ENCODE results near the gene RPP25L. TPM values are rescaled to one million over a fixed set of nuclear protein-coding genes. Genes with fewer than 3 reads are reported as not detected.

Gene RPP25L
- polyA plus RNA-seq, 1 of the 3 experiments (the other 2 are of a cell fraction) = 47.6 TPM

- H4K20me1 ChIP-seq (ENCODE audit: insufficient read depth) = no peaks in the 10 kb centered on the region
- ChIA-PET CTCF (interaction anchor here (0.9 to 14.1 kb wide), 4 partner anchors 12 to 61 kb away, joined by 3 to 152 read pairs (median 12); partner anchors contain the start of gene SIGMAR1), POLR2A (interaction anchor here (1.2 kb wide), 1 partner anchor 13 kb away, joined by 3 read pairs; no protein-coding TSS in a partner anchor)
- H3K27ac ChIP-seq (ENCODE audit: low read depth in 2 of 2, low read length in 1 of 2) = peak overlapping the region; percentile 67 to 96
- no peak for DNase-seq
- H3K4me2 ChIP-seq = peak overlapping the region; percentile 76
- no peak overlapping the region for H3K9ac ChIP-seq
- TF ChIP-seq SIN3A (IDR thresholded peaks at IDR 0.05; ENCODE audit: borderline replicate concordance, low read depth, low read length) = no peak
- no peak for TF ChIP-seq EP300 (IDR thresholded peaks at IDR 0.05; ENCODE audit: borderline replicate concordance in 1 of 2, low read depth in 1 of 2, low read length in 1 of 2)
- no peak for TF ChIP-seq YY1 (IDR thresholded peaks at IDR 0.05; ENCODE audit: low read depth)
- TF ChIP-seq CHD2 (IDR thresholded peaks at IDR 0.05; ENCODE audit: low read length, partially characterized antibody) = no peak
- TF ChIP-seq MXI1 (IDR thresholded peaks at IDR 0.05; ENCODE audit: low read depth, low read length) = no peak
- no peak for TF ChIP-seq REST (IDR thresholded peaks at IDR 0.05; ENCODE audit: low read depth, low read length)
- TF ChIP-seq FOSL2 (IDR thresholded peaks at IDR 0.05; ENCODE audit: borderline replicate concordance, low read depth) = no peak
- no peak for TF ChIP-seq TAF1 (IDR thresholded peaks at IDR 0.05; ENCODE audit: borderline replicate concordance, low read depth, low read length)
- no peak for TF ChIP-seq TCF12 (IDR thresholded peaks at IDR 0.05)
- no peak for TF ChIP-seq RXRA (IDR thresholded peaks at IDR 0.05; ENCODE audit: borderline replicate concordance, low read depth)
- no peak for TF ChIP-seq USF2 (IDR thresholded peaks at IDR 0.05; ENCODE audit: borderline replicate concordance, low read depth, low read length)
- no peak for TF ChIP-seq TEAD4 (IDR thresholded peaks at IDR 0.05; ENCODE audit: borderline replicate concordance, insufficient read depth)
- no peak for TF ChIP-seq GABPA (IDR thresholded peaks at IDR 0.05; ENCODE audit: low read depth)
- TF ChIP-seq RFX5 (IDR thresholded peaks at IDR 0.05; ENCODE audit: low read length) = no peak
- TF ChIP-seq PBX3 (IDR thresholded peaks at IDR 0.05) = no peak
- TF ChIP-seq JUND (IDR thresholded peaks at IDR 0.05) = no peak
- no peak for TF ChIP-seq NRF1 (IDR thresholded peaks at IDR 0.05; ENCODE audit: low read depth, low read length)
- no peak for TF ChIP-seq SMC3 (IDR thresholded peaks at IDR 0.05; ENCODE audit: low read depth, low read length)
- TF ChIP-seq RAD21 (IDR thresholded peaks at IDR 0.05; ENCODE audit: low read length) = no peak
- TF ChIP-seq MEF2A (IDR thresholded peaks at IDR 0.05; ENCODE audit: borderline replicate concordance, low read depth) = no peak
- peaks cover 3% of the 10 kb centered on the region for H3F3A ChIP-seq (replicated peaks; ENCODE audit: insufficient read depth)
- H2AFZ ChIP-seq (ENCODE audit: low read depth) = no peak overlapping the region
- WGBS (ENCODE audit: low lambda C conversion rate) = 76% methylated on average over 5 of the region's 5 CpGs
- peaks cover 6% of the 10 kb centered on the region; the same call in 1 of the 2 replicates for H3K79me2 ChIP-seq (ENCODE audit: insufficient read depth)
- no peaks in the 10 kb centered on the region for H3K9me3 ChIP-seq
- no peak overlapping the region for H3K4me3 ChIP-seq (ENCODE audit: low read depth in 2 of 2, low read length in 1 of 2)
- peaks cover 22 to 82% of the 10 kb centered on the region in 2 experiments for H3K4me1 ChIP-seq (ENCODE audit: control insufficient read depth in 1 of 2, insufficient read depth in 2 of 2, low read depth in 1 of 2, low read length in 1 of 2)
- peaks cover 13 to 19% of the 10 kb centered on the region in 2 experiments for H3K36me3 ChIP-seq (replicated peaks in 1 of 2; ENCODE audit: control insufficient read depth in 1 of 2, insufficient read depth in 2 of 2, low read length in 1 of 2)
- H3K27me3 ChIP-seq (ENCODE audit: insufficient read depth) = no peaks in the 10 kb centered on the region
- H3K9me2 ChIP-seq = no peaks in the 10 kb centered on the region
Measured at GRCh38 chr9:34652602-34653000, 40.7 kb upstream of the RPP25L start.
